WTC11 (cell line): ENCODE measurements around the gene PICK1. TPM values are rescaled to one million over a fixed set of nuclear protein-coding genes. Genes with fewer than 3 reads are reported as not detected.

Source experiments
- ATAC-seq: fragments of 200-7000 bp; cut with Tn5 transposase; 2 replicates; pipeline ENCODE4 v1.10.0; 2021; ENCODE audit warnings: mild to moderate bottlenecking, moderate library complexity
- CTCF ChIA-PET: fragments of 300-600 bp; sonication (Branson Sonifier 250); formaldehyde crosslinking; loops from one replicate; lab custom pipeline; 2021; ENCODE audit warnings: antibody characterized with exemption; lab: Charles Lee
- POLR2A ChIA-PET: fragments of 350-600 bp; sonication (Branson Sonifier 250); formaldehyde crosslinking; loops from one replicate; lab custom pipeline; 2021; ENCODE audit warnings: antibody characterized with exemption; lab: Charles Lee
- DNase-seq: peaks from one replicate; pipeline ENCODE4 v3.0.0; 2021; ENCODE audit warnings: low spot score
- H3K27ac Mint-ChIP-seq: 2 replicates; pipeline ENCODE4 v1.8.0; 2021; ENCODE audit warnings: mixed read lengths
- H3K27me3 Mint-ChIP-seq: 2 replicates; pipeline ENCODE4 v1.8.0; 2021; ENCODE audit warnings: low read depth, mild to moderate bottlenecking, moderate library complexity, mixed read lengths
- H3K36me3 Mint-ChIP-seq: 2 replicates; pipeline ENCODE4 v1.8.0; 2021; ENCODE audit warnings: mixed read lengths
- H3K4me1 Mint-ChIP-seq: 2 replicates; pipeline ENCODE4 v1.8.0; 2022; ENCODE audit warnings: mixed read lengths
- H3K4me3 Mint-ChIP-seq: 2 replicates; pipeline ENCODE4 v1.8.0; 2021; ENCODE audit warnings: mild to moderate bottlenecking, moderate library complexity, mixed read lengths
- H3K9me3 Mint-ChIP-seq: 2 replicates; pipeline ENCODE4 v1.8.0; 2021; ENCODE audit warnings: mixed read lengths
- AR ChIP-seq: fragments of 250-450 bp; sonication (Bioruptor Pico); IDR thresholded peaks from 2 replicates; pipeline ENCODE4 v1.9.0; 2021; ENCODE audit warnings: mild to moderate bottlenecking
- ESRRA ChIP-seq: sonication (generic); formaldehyde crosslinking; IDR thresholded peaks from 2 replicates; pipeline ENCODE4 v1.8.1; 2022; ENCODE audit warnings: mild to moderate bottlenecking, missing genetic modification reagents, borderline replicate concordance
- FOXJ3 ChIP-seq: sonication (generic); formaldehyde crosslinking; IDR thresholded peaks from 2 replicates; pipeline ENCODE4 v1.9.0; 2021; ENCODE audit warnings: missing genetic modification reagents, mild to moderate bottlenecking, borderline replicate concordance
- GABPB1 ChIP-seq: sonication (generic); formaldehyde crosslinking; IDR thresholded peaks from 2 replicates; pipeline ENCODE4 v1.8.1; 2023; ENCODE audit warnings: mild to moderate bottlenecking, missing genetic modification reagents
- IRF2 ChIP-seq: sonication (generic); formaldehyde crosslinking; IDR thresholded peaks from 2 replicates; pipeline ENCODE4 v1.8.0; 2022; ENCODE audit warnings: low read depth, missing genetic modification reagents, borderline replicate concordance
- NR2C2 ChIP-seq: sonication (generic); formaldehyde crosslinking; IDR thresholded peaks from 2 replicates; pipeline ENCODE4 v1.8.0; 2022; ENCODE audit warnings: mild to moderate bottlenecking, missing genetic modification reagents
- NR3C1 ChIP-seq: sonication (generic); formaldehyde crosslinking; conservative IDR thresholded peaks from 2 replicates; pipeline ENCODE4 v1.8.1; 2023; ENCODE audit warnings: low read depth, mild to moderate bottlenecking, missing genetic modification reagents
- SP1 ChIP-seq: sonication (generic); formaldehyde crosslinking; conservative IDR thresholded peaks from 2 replicates; pipeline ENCODE4 v1.8.1; 2022; ENCODE audit warnings: missing genetic modification reagents
- ZNF263 ChIP-seq: sonication (generic); formaldehyde crosslinking; IDR thresholded peaks from 2 replicates; pipeline ENCODE4 v1.8.1; 2022; ENCODE audit warnings: low read depth, mild to moderate bottlenecking, moderate library complexity, missing genetic modification reagents
- ZNF281 ChIP-seq: sonication (generic); formaldehyde crosslinking; IDR thresholded peaks from 2 replicates; pipeline ENCODE4 v1.8.0; 2023; ENCODE audit warnings: mild to moderate bottlenecking, missing genetic modification reagents
- total RNA-seq: library from RNA; stranded (reverse); gene quantifications from 3 replicates; pipeline ENCODE4 v1.2.3, GENCODE V29; 2021
- TF ChIP-seq, protein P1 (sequence below): sonication (generic); formaldehyde crosslinking; IDR thresholded peaks from 2 replicates; pipeline ENCODE4 v1.8.0; 2023; ENCODE audit warnings: missing genetic modification reagents
- TF ChIP-seq, protein P2 (sequence below): sonication (generic); formaldehyde crosslinking; IDR thresholded peaks from 2 replicates; pipeline ENCODE4 v1.8.1; 2023; ENCODE audit warnings: mild to moderate bottlenecking, missing genetic modification reagents, borderline replicate concordance

The PICK1 gene
- total RNA-seq, 1 experiment from 2014 or later, result 33.4 TPM

DNA sequence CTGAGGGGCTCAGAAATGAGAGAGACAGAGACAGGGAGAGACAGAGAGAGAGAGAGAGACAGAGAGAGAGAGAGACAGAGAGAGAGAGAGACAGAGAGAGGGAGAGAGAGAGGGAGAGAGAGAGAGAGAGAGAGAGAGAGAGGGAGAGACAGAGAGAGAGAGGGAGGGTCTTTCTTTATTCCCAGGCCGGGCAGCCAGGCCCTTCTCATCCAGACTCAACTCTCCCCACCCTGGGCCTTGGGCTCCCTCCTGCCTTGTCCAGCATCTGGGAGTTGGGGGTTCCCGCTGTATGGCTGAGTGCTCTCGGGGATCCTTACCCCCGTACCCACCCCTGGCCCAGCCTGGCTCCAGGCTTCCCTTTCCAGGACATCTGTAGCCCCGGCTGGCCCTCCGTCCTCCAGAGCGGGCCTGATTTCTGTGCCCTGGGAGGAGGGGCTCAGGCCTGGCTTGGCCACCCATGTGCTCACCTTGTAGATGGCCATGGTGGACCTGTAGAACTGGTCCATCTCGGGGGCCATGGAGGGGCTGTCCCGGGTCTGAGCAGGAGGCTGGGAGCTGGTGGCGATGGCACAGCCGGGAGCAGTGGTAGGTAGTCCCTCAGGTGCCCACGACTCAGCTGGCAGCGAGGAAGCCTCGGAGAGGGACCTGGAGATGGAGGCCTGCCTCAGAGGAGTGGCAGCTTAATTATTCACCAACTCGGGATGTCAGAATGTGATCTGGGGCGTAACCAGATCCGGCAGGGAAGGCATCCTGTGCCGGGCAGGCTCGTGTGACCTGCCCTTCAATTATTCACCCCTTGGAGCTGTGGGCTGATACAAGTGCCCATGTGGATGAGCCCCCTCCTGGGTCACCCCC is 53.0 kb downstream of the PICK1 start, which contains the start of gene BAIAP2L2:
TSS of gene BAIAP2L2 (minus strand) at position 677 of the 855 bp plus-strand sequence. CDS start at position 518, 159 bp downstream.
- H3K27me3 Mint-ChIP-seq, result no peaks in the 10 kb centered on the region; the same call in 1 of the 2 replicates
- H3K9me3 Mint-ChIP-seq, result no peaks in the 10 kb centered on the region
- ChIA-PET CTCF (interaction anchor here (1.0 to 11.1 kb wide), 12 partner anchors 10 to 71 kb away, joined by 3 to 222 read pairs (median 5); partner anchors contain the start of gene PLA2G6), POLR2A (interaction anchor here (0.6 to 1.3 kb wide), 2 partner anchors 13 to 108 kb away, joined by 4 read pairs; no protein-coding TSS in a partner anchor)
- no peak within 1 kb of the TSS for H3K4me3 Mint-ChIP-seq
- H3K4me1 Mint-ChIP-seq, result peaks cover 7% of the 10 kb centered on the region
- ATAC-seq (peak; percentile 4; the same call in 1 of the 2 replicates), DNase-seq (no peak)
- H3K27ac Mint-ChIP-seq, result no peak within 1 kb of the TSS
- no peaks in the 10 kb centered on the region for H3K36me3 Mint-ChIP-seq
- no peak for TF ChIP-seq IRF2
- TF ChIP-seq GABPB1, result no peak
- no peak for TF ChIP-seq NR2C2 (CRISPR knock-in tag)
- TF ChIP-seq, protein P1, sequence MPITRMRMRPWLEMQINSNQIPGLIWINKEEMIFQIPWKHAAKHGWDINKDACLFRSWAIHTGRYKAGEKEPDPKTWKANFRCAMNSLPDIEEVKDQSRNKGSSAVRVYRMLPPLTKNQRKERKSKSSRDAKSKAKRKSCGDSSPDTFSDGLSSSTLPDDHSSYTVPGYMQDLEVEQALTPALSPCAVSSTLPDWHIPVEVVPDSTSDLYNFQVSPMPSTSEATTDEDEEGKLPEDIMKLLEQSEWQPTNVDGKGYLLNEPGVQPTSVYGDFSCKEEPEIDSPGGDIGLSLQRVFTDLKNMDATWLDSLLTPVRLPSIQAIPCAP (CRISPR knock-in tag), result no peak
- no peak for TF ChIP-seq AR (CRISPR knock-in tag)
- no peak for TF ChIP-seq NR3C1 (CRISPR knock-in tag)
- TF ChIP-seq ZNF263, result no peak
- TF ChIP-seq, protein P2, sequence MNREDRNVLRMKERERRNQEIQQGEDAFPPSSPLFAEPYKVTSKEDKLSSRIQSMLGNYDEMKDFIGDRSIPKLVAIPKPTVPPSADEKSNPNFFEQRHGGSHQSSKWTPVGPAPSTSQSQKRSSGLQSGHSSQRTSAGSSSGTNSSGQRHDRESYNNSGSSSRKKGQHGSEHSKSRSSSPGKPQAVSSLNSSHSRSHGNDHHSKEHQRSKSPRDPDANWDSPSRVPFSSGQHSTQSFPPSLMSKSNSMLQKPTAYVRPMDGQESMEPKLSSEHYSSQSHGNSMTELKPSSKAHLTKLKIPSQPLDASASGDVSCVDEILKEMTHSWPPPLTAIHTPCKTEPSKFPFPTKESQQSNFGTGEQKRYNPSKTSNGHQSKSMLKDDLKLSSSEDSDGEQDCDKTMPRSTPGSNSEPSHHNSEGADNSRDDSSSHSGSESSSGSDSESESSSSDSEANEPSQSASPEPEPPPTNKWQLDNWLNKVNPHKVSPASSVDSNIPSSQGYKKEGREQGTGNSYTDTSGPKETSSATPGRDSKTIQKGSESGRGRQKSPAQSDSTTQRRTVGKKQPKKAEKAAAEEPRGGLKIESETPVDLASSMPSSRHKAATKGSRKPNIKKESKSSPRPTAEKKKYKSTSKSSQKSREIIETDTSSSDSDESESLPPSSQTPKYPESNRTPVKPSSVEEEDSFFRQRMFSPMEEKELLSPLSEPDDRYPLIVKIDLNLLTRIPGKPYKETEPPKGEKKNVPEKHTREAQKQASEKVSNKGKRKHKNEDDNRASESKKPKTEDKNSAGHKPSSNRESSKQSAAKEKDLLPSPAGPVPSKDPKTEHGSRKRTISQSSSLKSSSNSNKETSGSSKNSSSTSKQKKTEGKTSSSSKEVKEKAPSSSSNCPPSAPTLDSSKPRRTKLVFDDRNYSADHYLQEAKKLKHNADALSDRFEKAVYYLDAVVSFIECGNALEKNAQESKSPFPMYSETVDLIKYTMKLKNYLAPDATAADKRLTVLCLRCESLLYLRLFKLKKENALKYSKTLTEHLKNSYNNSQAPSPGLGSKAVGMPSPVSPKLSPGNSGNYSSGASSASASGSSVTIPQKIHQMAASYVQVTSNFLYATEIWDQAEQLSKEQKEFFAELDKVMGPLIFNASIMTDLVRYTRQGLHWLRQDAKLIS (CRISPR knock-in tag), result no peak
- no peak for TF ChIP-seq ZNF281
- no peak for TF ChIP-seq SP1 (CRISPR knock-in tag)
- TF ChIP-seq FOXJ3 (CRISPR knock-in tag), result no peak
- no peak for TF ChIP-seq ESRRA (CRISPR knock-in tag)
